H9 (cell line): ENCODE measurements around the gene FAF1. TPM values are rescaled to one million over a fixed set of nuclear protein-coding genes. Genes with fewer than 3 reads are reported as not detected.

Source experiments
- DNase-seq: peaks from one replicate; pipeline ENCODE4 v3.0.0-alpha.2; 2017
- H2AFZ ChIP-seq: one replicate; pipeline ENCODE4 v1.6.1; 2013; ENCODE audit warnings: mild to moderate bottlenecking, low read length, control low read depth, moderate library complexity
- H2AK5ac ChIP-seq: 2 replicates; pipeline ENCODE4 v1.6.1; 2013; ENCODE audit warnings: low read length, control low read depth, mixed read lengths; ENCODE audit not compliant: insufficient read length
- H2BK120ac ChIP-seq: one replicate; pipeline ENCODE4 v1.6.1; 2013; ENCODE audit warnings: low read depth, mild to moderate bottlenecking, low read length, control low read depth, inconsistent platforms; ENCODE audit not compliant: poor library complexity, severe bottlenecking
- H2BK12ac ChIP-seq: 2 replicates; pipeline ENCODE4 v1.6.1; 2013; ENCODE audit warnings: low read length, control low read depth, mixed read lengths, low read depth; ENCODE audit not compliant: insufficient read length
- H2BK15ac ChIP-seq: 2 replicates; pipeline ENCODE4 v1.6.1; 2013; ENCODE audit warnings: low read depth, low read length, control low read depth
- H2BK20ac ChIP-seq: one replicate; pipeline ENCODE4 v1.6.1; 2013; ENCODE audit warnings: low read depth, mild to moderate bottlenecking, low read length, control low read depth, inconsistent platforms; ENCODE audit not compliant: poor library complexity, severe bottlenecking
- H2BK5ac ChIP-seq: 2 replicates; pipeline ENCODE4 v1.6.1; 2013; ENCODE audit warnings: low read length, control low read depth, mixed read lengths; ENCODE audit not compliant: insufficient read length
- H3K14ac ChIP-seq: 2 replicates; pipeline ENCODE4 v1.6.1; 2013; ENCODE audit warnings: low read length, control low read depth; ENCODE audit not compliant: insufficient read depth
- H3K18ac ChIP-seq: 2 replicates; pipeline ENCODE4 v1.6.1; 2013; ENCODE audit warnings: low read depth, mild to moderate bottlenecking, mixed read lengths, low read length, control low read depth; ENCODE audit not compliant: insufficient read length
- H3K23ac ChIP-seq: 2 replicates; pipeline ENCODE4 v1.6.1; 2013; ENCODE audit warnings: low read length, control low read depth, mixed read lengths, low read depth; ENCODE audit not compliant: insufficient read length
- H3K23me2 ChIP-seq: 2 replicates; pipeline ENCODE4 v1.6.1; 2013; ENCODE audit warnings: low read depth, mild to moderate bottlenecking, mixed read lengths, low read length, control low read depth; ENCODE audit not compliant: insufficient read length, poor library complexity, severe bottlenecking
- H3K27ac ChIP-seq: 2 replicates; pipeline ENCODE4 v1.5.1; 2013; ENCODE audit warnings: low read length, control low read depth, mixed read lengths, low read depth; ENCODE audit not compliant: insufficient read length
- H3K27me3 ChIP-seq: 2 replicates; pipeline ENCODE4 v1.6.1; 2013; ENCODE audit warnings: low read length, control low read depth, inconsistent platforms; ENCODE audit not compliant: insufficient read depth
- H3K4ac ChIP-seq: 2 replicates; pipeline ENCODE4 v1.6.1; 2013; ENCODE audit warnings: low read depth, mild to moderate bottlenecking, control low read depth, inconsistent platforms, low read length, moderate library complexity
- H3K4me1 ChIP-seq: 2 replicates; pipeline ENCODE4 v1.6.1; 2013; ENCODE audit warnings: low read length, control low read depth, inconsistent platforms; ENCODE audit not compliant: insufficient read depth
- H3K4me2 ChIP-seq: 2 replicates; pipeline ENCODE4 v1.6.1; 2013; ENCODE audit warnings: low read length, control low read depth, mixed read lengths; ENCODE audit not compliant: insufficient read length, insufficient read depth
- H3K56ac ChIP-seq: 2 replicates; pipeline ENCODE4 v1.6.1; 2013; ENCODE audit warnings: low read depth, mild to moderate bottlenecking, mixed read lengths, low read length, control low read depth; ENCODE audit not compliant: insufficient read length
- H3K79me1 ChIP-seq: 2 replicates; pipeline ENCODE4 v1.6.1; 2013; ENCODE audit warnings: low read depth, mild to moderate bottlenecking, moderate library complexity, low read length, control low read depth, inconsistent platforms; ENCODE audit not compliant: insufficient read depth, poor library complexity, severe bottlenecking
- H3K79me2 ChIP-seq: 2 replicates; pipeline ENCODE4 v1.6.1; 2013; ENCODE audit warnings: low read length, control low read depth, inconsistent platforms; ENCODE audit not compliant: insufficient read depth
- H3K9ac ChIP-seq: 2 replicates; pipeline ENCODE4 v1.6.1; 2013; ENCODE audit warnings: low read length, control low read depth, mixed read lengths; ENCODE audit not compliant: insufficient read length; ENCODE audit errors: extremely low read depth
- H3K9me3 ChIP-seq: one replicate; pipeline ENCODE4 v1.6.1; 2013; ENCODE audit warnings: low read depth, low read length, inconsistent platforms; ENCODE audit not compliant: control insufficient read depth
- H3T11ph ChIP-seq: one replicate; pipeline ENCODE4 v1.6.1; 2013; ENCODE audit warnings: mild to moderate bottlenecking, low read length, control low read depth, inconsistent platforms
- H4K20me1 ChIP-seq: one replicate; pipeline ENCODE4 v1.6.1; 2013; ENCODE audit not compliant: control insufficient read depth, insufficient read length, insufficient read depth
- H4K5ac ChIP-seq: 2 replicates; pipeline ENCODE4 v1.6.1; 2013; ENCODE audit warnings: low read depth, mild to moderate bottlenecking, mixed read lengths, low read length, control low read depth; ENCODE audit not compliant: insufficient read length
- H4K8ac ChIP-seq: replicated peaks from 2 replicates; pipeline ENCODE4 v1.6.1; 2013; ENCODE audit warnings: low read length, control low read depth, mixed read lengths, low read depth; ENCODE audit not compliant: insufficient read length
- H4K91ac ChIP-seq: 2 replicates; pipeline ENCODE4 v1.6.1; 2013; ENCODE audit warnings: low read depth, mild to moderate bottlenecking, moderate library complexity, mixed read lengths, low read length, control low read depth; ENCODE audit not compliant: insufficient read length
- H3K27ac Mint-ChIP-seq, 3 experiments: 2 replicates in 2 of 3; 3 replicates in 1 of 3; pipeline ENCODE4 v1.8.0; 2020 to 2021; ENCODE audit warnings: mixed read lengths in 3 of 3, mild to moderate bottlenecking in 1 of 3, moderate library complexity in 1 of 3
- H3K27me3 Mint-ChIP-seq: 2 replicates; pipeline ENCODE4 v1.8.0; 2021; ENCODE audit warnings: low read depth, mild to moderate bottlenecking, moderate library complexity, mixed read lengths
- H3K36me3 Mint-ChIP-seq, 3 experiments: 2 replicates in 2 of 3; 3 replicates in 1 of 3; pipeline ENCODE4 v1.8.0; 2020 to 2021; ENCODE audit warnings: low read depth in 3 of 3, mixed read lengths in 3 of 3; ENCODE audit not compliant: insufficient read depth in 1 of 3
- H3K4me1 Mint-ChIP-seq, 2 experiments: 2 replicates each; pipeline ENCODE4 v1.8.0; 2020; ENCODE audit warnings: mixed read lengths in 2 of 2
- H3K4me3 Mint-ChIP-seq, 2 experiments: 2 replicates in 1 of 2; 3 replicates in 1 of 2; pipeline ENCODE4 v1.8.0; 2020 to 2021; ENCODE audit warnings: mild to moderate bottlenecking in 2 of 2, mixed read lengths in 2 of 2, moderate library complexity in 1 of 2
- H3K9me3 Mint-ChIP-seq, 2 experiments: 2 replicates in 1 of 2; 3 replicates in 1 of 2; pipeline ENCODE4 v1.8.0; 2020; ENCODE audit warnings: mild to moderate bottlenecking in 2 of 2, mixed read lengths in 2 of 2, moderate library complexity in 1 of 2
- CTCF ChIP-seq: fragments of 200-600 bp; sonication (generic); conservative IDR thresholded peaks from 3 replicates; pipeline ENCODE4 v1.8.0; 2021; ENCODE audit warnings: antibody characterized with exemption, mild to moderate bottlenecking
- WGBS: extraction: QIAGEN DNeasy Blood & Tissue Kit; methylation state at CpG from one replicate; pipeline ENCODE4 v1.1.7; 2013; ENCODE audit warnings: missing lambda C conversion rate, low lambda C conversion rate, mixed read lengths; ENCODE audit not compliant: insufficient read length; ENCODE audit errors: extremely low coverage; 5-methylcytosine and 5-hydroxymethylcytosine counted together
- total RNA-seq: library from RNA; stranded (reverse); gene quantifications from 2 replicates; pipeline ENCODE4 v1.2.1, GENCODE V29; 2021

Gene FAF1
- total RNA-seq, 1 experiment from 2014 or later: 60.8 TPM

- no peaks in the 10 kb centered on the region for H4K20me1 ChIP-seq
- TF ChIP-seq CTCF: no peak
- no peak overlapping the region for H3K27ac Mint-ChIP-seq
- H3K4me1 Mint-ChIP-seq: peaks cover 10 to 24% of the 10 kb centered on the region in 2 experiments
- no peak overlapping the region for H2BK5ac ChIP-seq
- H3K56ac ChIP-seq: no peak overlapping the region
- H3K9ac ChIP-seq: no peak overlapping the region
- H4K91ac ChIP-seq: no peak overlapping the region
- no peak overlapping the region for H3K4me2 ChIP-seq
- WGBS: no CpG with 5 or more reads among the region's 3 CpGs
- no peak overlapping the region for H3K27ac ChIP-seq
- H3K27me3 Mint-ChIP-seq: peaks cover 81% of the 10 kb centered on the region
- no peak overlapping the region for H3K18ac ChIP-seq
- no peak overlapping the region for H3K23ac ChIP-seq
- H3K4me1 ChIP-seq: no peaks in the 10 kb centered on the region
- H4K8ac ChIP-seq: no peak overlapping the region
- no peak overlapping the region for H3K4me3 Mint-ChIP-seq
- no peak overlapping the region for H3K14ac ChIP-seq
- no peaks in the 10 kb centered on the region for H3K9me3 ChIP-seq
- no peak overlapping the region for H3T11ph ChIP-seq
- H2BK12ac ChIP-seq: no peak overlapping the region
- H3K36me3 Mint-ChIP-seq: no peaks in the 10 kb centered on the region
- H3K79me1 ChIP-seq: no peaks in the 10 kb centered on the region
- H3K4ac ChIP-seq: no peak overlapping the region
- H3K27me3 ChIP-seq: peaks cover 37% of the 10 kb centered on the region
- H4K5ac ChIP-seq: no peak overlapping the region
- no peak for DNase-seq
- H3K9me3 Mint-ChIP-seq: no peaks in the 10 kb centered on the region; a peak in 2 of 5 replicates
- no peak overlapping the region for H2BK120ac ChIP-seq
- H2BK15ac ChIP-seq: no peak overlapping the region
- H3K23me2 ChIP-seq: peaks cover 17% of the 10 kb centered on the region
- no peak overlapping the region for H2BK20ac ChIP-seq
- no peak overlapping the region for H2AK5ac ChIP-seq
- no peak overlapping the region for H2AFZ ChIP-seq
- H3K79me2 ChIP-seq: no peaks in the 10 kb centered on the region
These were observed 6.9 kb upstream of the FAF1 start for GRCh38 chr1:50966991-50967390.
